Epithelial cell of esophagus (primary cell): Measurements from ENCODE around the gene ALKBH2.

Experiments used
- DNase-seq: peaks from one replicate; pipeline ENCODE4 v3.0.0; 2010; ENCODE audit warnings: low read depth
- H3K4me3 ChIP-seq: 2 replicates; pipeline ENCODE4 v1.5.1; 2011; ENCODE audit warnings: mild to moderate bottlenecking, low read length, control low read depth
- CTCF ChIP-seq: IDR thresholded peaks from 2 replicates; pipeline ENCODE4 v1.5.1; 2011; ENCODE audit warnings: low read depth, mild to moderate bottlenecking, low read length, control low read depth, inconsistent platforms; ENCODE audit not compliant: insufficient read depth; ENCODE audit errors: missing control alignments

The ALKBH2 gene

GRCh38 chr12:109092497-109093021 lies 713 bp downstream of the ALKBH2 start:
- DNase-seq, result no peak
- TF ChIP-seq CTCF, result no peak
- peak overlapping the region; percentile 83 for H3K4me3 ChIP-seq

- TF ChIP-seq CTCF, result no peak
- no peak for DNase-seq
- H3K4me3 ChIP-seq, result no peak overlapping the region
Observed at GRCh38 chr12:109089683-109090082, 3.6 kb downstream of the ALKBH2 start.

- no peak overlapping the region for H3K4me3 ChIP-seq
- no peak for TF ChIP-seq CTCF
- DNase-seq, result no peak
Observed at GRCh38 chr12:109088818-109089217, 4.5 kb downstream of the ALKBH2 start.

- H3K4me3 ChIP-seq, result no peak overlapping the region
- no peak for TF ChIP-seq CTCF
Observed at GRCh38 chr12:109087250-109087649, 6.0 kb downstream of the ALKBH2 start.

GRCh38 chr12:109085590-109085989 lies 7.7 kb downstream of the ALKBH2 start:
- TF ChIP-seq CTCF, result no peak
- DNase-seq, result no peak
- H3K4me3 ChIP-seq, result no peak overlapping the region

More at GRCh38 chr12:109087250-109087649, 6.0 kb downstream of the ALKBH2 start:
- DNase-seq, result peak; percentile 5

GRCh38 chr12:109084425-109084824 lies 8.8 kb downstream of the ALKBH2 start:
- DNase-seq, result no peak
- TF ChIP-seq CTCF, result no peak
- H3K4me3 ChIP-seq, result no peak overlapping the region

GRCh38 chr12:109082751-109083150 lies 10.5 kb downstream of the ALKBH2 start:
- no peak for TF ChIP-seq CTCF
- no peak for DNase-seq
- no peak overlapping the region for H3K4me3 ChIP-seq
